OCI-LY3 (cell line): Measurements from ENCODE around the gene OR4K1.

Source experiments
- EZH2phosphoT487 ChIP-seq: fragments of 200-600 bp; shearing (Covaris generic); IDR thresholded peaks from 2 replicates; pipeline ENCODE4 v1.6.1; 2018; ENCODE audit warnings: antibody characterized with exemption, mixed run types, low read depth
- TF ChIP-seq, protein P1 (sequence below): fragments of 200-600, 300-600 bp; sonication (generic); IDR thresholded peaks from 2 replicates; pipeline ENCODE4 v1.5.1; 2014; ENCODE audit warnings: antibody characterized with exemption, low read length, low read depth

DNA sequence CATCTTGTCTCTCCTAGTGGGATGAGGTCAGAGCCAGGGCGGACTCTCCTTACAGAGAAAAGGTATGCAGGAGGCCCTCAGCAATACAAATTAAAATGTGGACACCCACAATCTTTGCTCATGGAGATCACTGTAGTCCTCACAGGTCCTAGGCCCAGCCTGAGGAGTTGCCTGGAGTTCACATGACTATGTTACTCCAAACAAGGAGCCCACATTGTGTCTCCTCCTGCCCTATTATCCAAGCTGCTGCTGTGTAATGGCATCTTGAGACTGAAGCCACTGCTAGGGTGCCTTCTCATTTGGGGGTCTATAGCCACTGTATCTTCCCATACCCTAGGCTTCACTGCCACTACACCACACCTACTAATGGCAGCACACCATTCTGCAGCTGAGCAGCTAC is 11.0 kb downstream of the OR4K1 start:
- TF ChIP-seq, protein P1, sequence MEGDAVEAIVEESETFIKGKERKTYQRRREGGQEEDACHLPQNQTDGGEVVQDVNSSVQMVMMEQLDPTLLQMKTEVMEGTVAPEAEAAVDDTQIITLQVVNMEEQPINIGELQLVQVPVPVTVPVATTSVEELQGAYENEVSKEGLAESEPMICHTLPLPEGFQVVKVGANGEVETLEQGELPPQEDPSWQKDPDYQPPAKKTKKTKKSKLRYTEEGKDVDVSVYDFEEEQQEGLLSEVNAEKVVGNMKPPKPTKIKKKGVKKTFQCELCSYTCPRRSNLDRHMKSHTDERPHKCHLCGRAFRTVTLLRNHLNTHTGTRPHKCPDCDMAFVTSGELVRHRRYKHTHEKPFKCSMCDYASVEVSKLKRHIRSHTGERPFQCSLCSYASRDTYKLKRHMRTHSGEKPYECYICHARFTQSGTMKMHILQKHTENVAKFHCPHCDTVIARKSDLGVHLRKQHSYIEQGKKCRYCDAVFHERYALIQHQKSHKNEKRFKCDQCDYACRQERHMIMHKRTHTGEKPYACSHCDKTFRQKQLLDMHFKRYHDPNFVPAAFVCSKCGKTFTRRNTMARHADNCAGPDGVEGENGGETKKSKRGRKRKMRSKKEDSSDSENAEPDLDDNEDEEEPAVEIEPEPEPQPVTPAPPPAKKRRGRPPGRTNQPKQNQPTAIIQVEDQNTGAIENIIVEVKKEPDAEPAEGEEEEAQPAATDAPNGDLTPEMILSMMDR = no peak
- TF ChIP-seq EZH2phosphoT487 = no peak
